Rectal smooth muscle tissue (tissue), 1 donor: ENCODE data around the gene ZNF805.
A peak's percentile ranks its signal among the peaks of the same experiment; 100 is the strongest.
"Not testable (repeated sequence)": the region's sequence is repeated elsewhere in the genome, so short reads cannot be mapped to it uniquely, and the experiment has no call there.

Experiments used
- H3K27ac ChIP-seq: one replicate; pipeline ENCODE4 v1.7.0; 2013; ENCODE audit warnings: low read depth, low read length, inconsistent platforms
- H3K27me3 ChIP-seq: one replicate; pipeline ENCODE4 v1.7.0; 2013; ENCODE audit warnings: low read length; ENCODE audit not compliant: control insufficient read depth, insufficient read depth
- H3K36me3 ChIP-seq: one replicate; pipeline ENCODE4 v1.7.0; 2013; ENCODE audit warnings: low read length; ENCODE audit not compliant: control insufficient read depth, insufficient read depth
- H3K4me1 ChIP-seq: one replicate; pipeline ENCODE4 v1.7.0; 2013; ENCODE audit warnings: low read length; ENCODE audit not compliant: control insufficient read depth, insufficient read depth
- H3K4me3 ChIP-seq: one replicate; pipeline ENCODE4 v1.7.0; 2013; ENCODE audit warnings: low read length
- H3K9ac ChIP-seq: one replicate; pipeline ENCODE4 v1.7.0; 2013; ENCODE audit warnings: low read length

ZNF805 gene

GRCh38 chr19:57273014-57273413 lies 32.6 kb downstream of the ZNF805 start:
- no peak overlapping the region for H3K4me3 ChIP-seq
- no peak overlapping the region for H3K9ac ChIP-seq
- no peaks in the 10 kb centered on the region for H3K4me1 ChIP-seq
- H3K27ac ChIP-seq, result no peak overlapping the region
- H3K27me3 ChIP-seq, result no peaks in the 10 kb centered on the region
- H3K36me3 ChIP-seq, result no peaks in the 10 kb centered on the region

DNA sequence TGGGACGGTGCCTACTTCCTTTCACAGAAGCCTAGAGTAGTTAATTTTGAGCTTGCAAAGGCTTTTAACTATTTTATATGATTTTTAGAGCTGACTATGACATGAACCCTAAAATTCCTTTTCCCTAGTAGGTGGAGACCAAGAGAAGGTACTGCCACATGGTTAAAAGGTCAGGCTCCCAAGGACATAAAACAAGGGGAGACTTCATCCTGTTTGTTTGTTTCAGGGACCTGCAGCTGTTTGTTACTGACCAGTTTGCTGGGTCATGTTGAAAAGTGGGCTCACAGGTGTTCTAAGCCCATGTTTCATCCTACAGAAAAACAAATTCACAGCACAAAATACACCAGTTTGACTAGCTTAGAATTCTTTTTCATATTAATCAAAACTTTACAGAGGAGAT lies 36.0 kb downstream of the ZNF805 start:
- H3K4me3 ChIP-seq, result no peak overlapping the region
- no peaks in the 10 kb centered on the region for H3K36me3 ChIP-seq
- peaks cover 6% of the 10 kb centered on the region for H3K4me1 ChIP-seq
- no peaks in the 10 kb centered on the region for H3K27me3 ChIP-seq
- no peak overlapping the region for H3K27ac ChIP-seq
- no peak overlapping the region for H3K9ac ChIP-seq

GRCh38 chr19:57278481-57278880 lies 38.0 kb downstream of the ZNF805 start:
- not testable (repeated sequence) for H3K9ac ChIP-seq, H3K27me3 ChIP-seq, H3K27ac ChIP-seq, H3K36me3 ChIP-seq, H3K4me3 ChIP-seq
- H3K4me1 ChIP-seq, result peaks cover 12% of the 10 kb centered on the region

GRCh38 chr19:57279418-57280164 lies 39.2 kb downstream of the ZNF805 start:
- peak overlapping the region; percentile 99 for H3K27ac ChIP-seq
- H3K36me3 ChIP-seq, result peaks cover 5% of the 10 kb centered on the region
- H3K4me3 ChIP-seq, result peak overlapping the region; percentile 98
- peaks cover 14% of the 10 kb centered on the region for H3K4me1 ChIP-seq
- H3K27me3 ChIP-seq, result no peaks in the 10 kb centered on the region
- H3K9ac ChIP-seq, result peak overlapping the region; percentile 98

DNA sequence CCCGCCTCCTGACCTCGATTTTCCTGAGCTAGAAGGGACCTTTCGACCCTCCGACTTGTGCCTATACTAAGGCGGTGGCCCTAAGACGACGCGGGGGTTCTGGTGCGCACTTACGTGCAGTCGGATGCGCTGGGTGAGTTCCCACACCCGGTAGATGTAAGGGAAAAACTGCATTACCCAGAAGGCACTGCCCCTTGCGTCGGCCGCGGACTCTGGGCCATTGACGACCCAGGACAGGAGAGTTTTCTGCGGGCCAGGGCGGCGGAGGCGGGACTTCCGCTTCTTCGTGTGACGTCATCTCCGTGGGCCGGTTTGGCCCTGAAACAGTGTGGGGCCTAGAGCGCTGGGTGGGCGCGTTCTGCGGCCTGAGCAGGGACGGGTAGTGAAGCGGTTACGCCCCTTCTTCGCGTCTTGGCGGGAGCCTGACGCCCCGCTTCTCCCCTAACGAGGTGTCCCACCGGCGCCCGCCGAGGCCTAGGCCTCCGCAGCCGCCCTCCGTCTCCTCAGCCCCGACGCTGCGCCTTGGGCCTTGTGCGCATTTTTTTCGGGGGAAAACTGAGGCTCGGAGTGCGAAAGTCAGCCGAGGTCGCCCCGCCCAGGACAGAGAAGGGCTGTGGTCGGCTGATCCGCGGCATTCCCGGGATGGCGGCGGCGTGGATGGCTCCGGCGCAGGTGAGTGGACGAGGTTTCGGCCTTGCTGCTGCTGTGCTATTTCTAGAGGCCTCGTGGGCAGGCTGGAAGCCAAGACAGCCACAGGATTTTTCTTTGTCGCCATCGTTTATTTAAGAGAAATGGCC lies 39.9 kb downstream of the ZNF805 start, which contains the start of gene ZNF460:
TSS of gene ZNF460 (plus strand) at position 321 of the 797 bp plus-strand sequence. CDS start at position 643, 322 bp downstream.
- peak within 1 kb of the TSS; percentile 98 for H3K4me3 ChIP-seq

GRCh38 chr19:57280962-57281400 lies 40.5 kb downstream of the ZNF805 start:
- Histone ChIP-seq H3K9ac (peak overlapping the region; percentile 91), H3K27ac (peak overlapping the region; percentile 99), H3K4me3 (peak overlapping the region; percentile 98), H3K36me3 (peaks cover 16% of the 10 kb centered on the region), H3K4me1 (peaks cover 14% of the 10 kb centered on the region), H3K27me3 (no peaks in the 10 kb centered on the region)

More for the DNA sequence above, 39.9 kb downstream of the ZNF805 start, which contains the start of gene ZNF460:
- H3K4me1 ChIP-seq, result peaks cover 14% of the 10 kb centered on the region
- no peaks in the 10 kb centered on the region for H3K27me3 ChIP-seq
- H3K27ac ChIP-seq, result peak within 1 kb of the TSS; percentile 99
- H3K36me3 ChIP-seq, result peaks cover 10% of the 10 kb centered on the region
- peak within 1 kb of the TSS; percentile 98 for H3K9ac ChIP-seq

DNA sequence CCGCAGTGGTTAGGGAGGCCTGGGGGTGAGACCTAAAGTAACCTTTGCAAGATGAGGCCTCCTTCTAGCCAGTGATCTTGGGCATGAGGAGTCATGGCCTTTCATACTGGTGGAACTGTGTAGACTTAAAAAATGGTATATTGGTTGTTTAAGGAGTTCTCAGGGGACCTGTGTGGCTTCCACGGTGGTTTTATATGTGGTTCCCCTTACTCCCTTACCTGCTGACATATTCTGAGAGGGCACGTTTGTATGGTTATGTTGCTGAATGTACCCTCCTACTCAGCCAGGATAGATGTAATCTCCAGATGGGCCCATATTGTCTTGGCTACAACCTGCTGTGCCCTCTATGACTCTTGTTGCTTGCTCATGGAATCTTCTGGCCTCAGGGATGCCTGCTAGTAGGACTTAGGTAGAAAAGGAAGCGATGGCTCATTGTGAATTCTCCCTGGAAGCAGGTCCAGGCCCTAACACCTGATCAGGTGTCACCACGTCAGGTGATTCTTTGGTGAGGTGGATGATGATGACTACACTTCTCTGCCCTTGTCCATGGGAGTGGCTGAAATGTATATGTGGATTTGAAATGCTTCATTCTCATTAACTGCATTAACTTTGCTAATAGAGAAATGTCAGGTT lies 41.7 kb downstream of the ZNF805 start:
- no peaks in the 10 kb centered on the region for H3K27me3 ChIP-seq
- H3K36me3 ChIP-seq, result peaks cover 25% of the 10 kb centered on the region
- no peak overlapping the region for H3K9ac ChIP-seq
- peak overlapping the region; percentile 29 for H3K4me3 ChIP-seq
- H3K4me1 ChIP-seq, result peaks cover 14% of the 10 kb centered on the region
- H3K27ac ChIP-seq, result no peak overlapping the region

DNA sequence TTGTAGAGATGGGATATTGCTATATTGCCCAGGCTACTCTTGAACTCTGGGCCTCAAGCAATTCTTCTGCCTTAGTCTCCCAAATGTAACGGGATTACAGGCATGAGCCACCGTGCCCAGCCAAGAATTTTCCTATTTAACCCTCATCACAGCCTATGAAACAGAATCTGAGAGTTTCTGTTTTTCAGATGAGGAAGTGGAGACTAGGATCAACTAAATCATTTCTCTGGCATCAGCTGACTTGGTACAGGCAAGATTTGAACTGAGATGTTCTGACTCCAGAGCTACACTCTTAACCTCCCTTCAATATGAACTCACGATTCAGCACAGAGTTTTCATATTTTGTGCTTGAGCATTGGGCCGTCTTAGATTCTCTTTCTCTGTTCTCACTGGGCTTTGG lies 47.9 kb downstream of the ZNF805 start:
- H3K4me1 ChIP-seq, result peaks cover 2% of the 10 kb centered on the region
- H3K9ac ChIP-seq, result no peak overlapping the region
- H3K27ac ChIP-seq, result no peak overlapping the region
- H3K4me3 ChIP-seq, result no peak overlapping the region
- H3K27me3 ChIP-seq, result no peaks in the 10 kb centered on the region
- H3K36me3 ChIP-seq, result peaks cover 67% of the 10 kb centered on the region

- Histone ChIP-seq H3K4me3 (no peak overlapping the region), H3K36me3 (peaks cover 57% of the 10 kb centered on the region), H3K9ac (no peak overlapping the region), H3K27ac (no peak overlapping the region), H3K27me3 (no peaks in the 10 kb centered on the region), H3K4me1 (no peaks in the 10 kb centered on the region)
Observed at GRCh38 chr19:57290970-57291369, 50.5 kb downstream of the ZNF805 start.

DNA sequence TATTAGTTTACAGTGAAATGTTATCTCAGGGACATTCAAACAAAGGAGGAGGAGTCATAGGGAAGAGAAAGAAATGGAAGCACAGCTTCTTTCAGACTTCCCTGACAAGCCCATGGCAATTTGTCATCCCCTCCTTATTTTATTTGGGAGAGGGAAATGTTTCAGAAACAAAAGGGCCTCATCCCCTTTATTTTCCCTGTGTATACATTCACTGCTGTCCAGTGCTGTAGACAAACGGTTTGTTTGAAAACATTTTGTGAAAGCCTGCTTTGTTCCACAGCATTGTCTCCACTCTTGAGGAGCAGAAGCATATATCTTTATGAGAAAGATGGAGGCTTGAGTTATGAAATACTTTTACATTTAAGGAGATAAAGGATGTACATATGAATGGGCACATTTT lies 52.1 kb downstream of the ZNF805 start:
- no peak overlapping the region for H3K4me3 ChIP-seq
- H3K36me3 ChIP-seq, result peaks cover 44% of the 10 kb centered on the region
- H3K4me1 ChIP-seq, result no peaks in the 10 kb centered on the region
- no peak overlapping the region for H3K9ac ChIP-seq
- H3K27ac ChIP-seq, result no peak overlapping the region
- H3K27me3 ChIP-seq, result no peaks in the 10 kb centered on the region

DNA sequence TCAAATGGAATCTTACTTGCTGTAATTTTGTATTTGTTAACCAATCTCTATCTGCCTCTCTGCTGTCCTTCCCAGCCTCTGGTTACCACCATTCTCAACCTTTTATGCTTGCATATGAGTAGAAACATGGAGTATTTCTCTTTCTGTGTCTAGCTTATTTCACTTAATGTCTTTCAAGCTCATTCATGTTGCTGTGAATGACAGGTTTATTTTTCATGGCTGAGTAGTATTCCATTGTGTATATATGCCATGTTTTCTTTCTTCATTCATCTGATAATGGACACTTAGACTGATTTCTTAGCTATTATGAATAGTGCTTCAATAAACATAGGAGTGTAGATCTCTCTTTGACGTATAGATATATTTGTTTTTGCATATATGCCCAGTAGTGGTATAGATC lies 53.3 kb downstream of the ZNF805 start:
- H3K4me1 ChIP-seq, result no peaks in the 10 kb centered on the region
- H3K27ac ChIP-seq, result no peak overlapping the region
- peaks cover 33% of the 10 kb centered on the region for H3K36me3 ChIP-seq
- H3K9ac ChIP-seq, result no peak overlapping the region
- no peaks in the 10 kb centered on the region for H3K27me3 ChIP-seq
- H3K4me3 ChIP-seq, result no peak overlapping the region

GRCh38 chr19:57302020-57302465 lies 61.6 kb downstream of the ZNF805 start:
- no peak overlapping the region for H3K9ac ChIP-seq
- no peaks in the 10 kb centered on the region for H3K4me1 ChIP-seq
- H3K4me3 ChIP-seq, result no peak overlapping the region
- no peak overlapping the region for H3K27ac ChIP-seq
- peaks cover 7% of the 10 kb centered on the region for H3K36me3 ChIP-seq
- H3K27me3 ChIP-seq, result no peaks in the 10 kb centered on the region
